NCI-H1436 treated with DMSO at 0.1 percent for 48 hours (cell line): ENCODE data around the gene RNF130.
"Not testable (repeated sequence)": the region's sequence is repeated elsewhere in the genome, so short reads cannot be mapped to it uniquely, and the experiment has no call there.

Source experiments
- DNase-seq: peaks from one replicate; lab custom pipeline; 2025; lab: John Stamatoyannopoulos, UW

RNF130 gene

DNA sequence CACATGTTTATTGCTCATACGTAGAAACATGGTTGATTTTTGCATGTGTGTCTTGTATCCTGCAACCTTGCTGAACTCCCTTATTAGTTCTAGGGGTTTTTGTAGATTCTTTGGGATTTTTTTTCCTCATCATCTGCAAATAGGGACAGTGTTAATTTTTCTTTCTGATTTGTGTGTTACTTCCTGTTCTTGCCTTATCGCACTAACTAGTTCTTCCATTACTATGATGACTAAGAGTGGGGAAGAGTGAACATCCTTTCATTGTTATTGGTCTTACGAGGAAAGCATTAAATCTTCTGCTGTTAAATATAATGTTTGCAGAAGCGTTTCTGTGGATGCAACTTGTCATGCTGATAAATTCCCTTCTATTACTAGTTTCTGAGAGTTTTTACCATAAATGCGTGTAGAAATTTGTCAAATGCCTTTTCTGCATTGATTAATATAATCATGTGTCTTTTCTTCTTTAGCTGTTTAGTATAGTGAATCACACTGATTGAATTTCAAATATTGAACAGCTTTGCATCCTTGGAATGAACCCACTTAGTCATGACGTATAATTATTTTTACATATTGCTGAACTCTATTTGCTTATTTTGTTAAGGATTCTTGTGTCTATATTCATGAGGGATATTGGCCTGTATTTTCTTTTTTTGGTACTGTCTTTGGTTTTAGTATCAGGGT is 32.1 kb upstream of the RNF130 start:
- DNase-seq = no peak

DNA sequence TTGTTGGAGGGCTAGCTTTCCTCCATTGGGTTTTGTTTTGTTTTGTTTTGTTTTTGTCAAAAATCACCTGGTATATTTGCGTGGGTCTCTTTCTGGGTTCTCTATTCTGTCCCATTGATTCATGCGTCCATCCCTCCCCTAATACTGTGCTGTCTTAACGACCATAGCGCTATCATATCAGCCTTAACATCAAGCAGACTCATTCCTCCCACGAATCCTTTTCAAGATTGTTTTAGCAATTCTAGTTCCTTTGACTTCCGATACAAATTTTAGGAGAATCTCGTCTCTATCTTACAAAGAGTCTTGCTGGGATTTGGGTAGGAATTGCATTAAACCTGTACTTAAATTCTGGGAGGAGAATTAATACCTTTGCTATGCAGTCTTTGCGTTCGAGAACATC is 31.1 kb upstream of the RNF130 start:
- no peak for DNase-seq

DNA sequence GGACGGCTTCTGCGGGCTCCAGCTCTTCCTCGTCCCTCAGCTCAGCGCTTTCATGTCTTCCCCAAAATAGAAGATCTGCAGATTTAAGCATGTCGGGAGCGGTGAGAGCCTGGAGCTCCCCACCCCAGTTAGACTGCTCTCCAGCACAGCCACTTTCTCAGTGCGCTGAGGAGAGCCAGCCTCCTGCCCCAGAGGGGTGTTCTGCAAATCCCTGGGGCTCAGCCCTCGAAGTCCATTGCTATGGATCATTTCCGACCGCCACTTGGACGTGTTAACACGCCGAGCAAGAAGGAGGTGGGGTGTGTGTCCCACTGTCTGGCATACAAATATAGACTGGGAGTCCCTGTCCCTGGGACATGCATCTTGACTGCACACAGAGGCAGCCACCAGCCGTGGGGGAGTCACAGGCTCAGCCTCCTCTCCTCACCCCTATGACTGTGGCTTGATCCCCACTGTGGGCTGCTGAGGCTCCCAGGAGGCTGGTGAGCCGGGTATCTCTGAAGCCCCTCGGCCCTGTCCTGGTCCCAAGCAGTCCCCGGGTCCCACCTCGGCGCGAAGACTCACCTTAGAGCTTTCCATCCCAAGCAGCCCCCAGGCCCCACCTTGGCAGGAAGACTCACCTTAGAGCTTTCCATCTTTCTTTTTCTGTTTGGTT is 30.0 kb upstream of the RNF130 start:
- DNase-seq = no peak

DNA sequence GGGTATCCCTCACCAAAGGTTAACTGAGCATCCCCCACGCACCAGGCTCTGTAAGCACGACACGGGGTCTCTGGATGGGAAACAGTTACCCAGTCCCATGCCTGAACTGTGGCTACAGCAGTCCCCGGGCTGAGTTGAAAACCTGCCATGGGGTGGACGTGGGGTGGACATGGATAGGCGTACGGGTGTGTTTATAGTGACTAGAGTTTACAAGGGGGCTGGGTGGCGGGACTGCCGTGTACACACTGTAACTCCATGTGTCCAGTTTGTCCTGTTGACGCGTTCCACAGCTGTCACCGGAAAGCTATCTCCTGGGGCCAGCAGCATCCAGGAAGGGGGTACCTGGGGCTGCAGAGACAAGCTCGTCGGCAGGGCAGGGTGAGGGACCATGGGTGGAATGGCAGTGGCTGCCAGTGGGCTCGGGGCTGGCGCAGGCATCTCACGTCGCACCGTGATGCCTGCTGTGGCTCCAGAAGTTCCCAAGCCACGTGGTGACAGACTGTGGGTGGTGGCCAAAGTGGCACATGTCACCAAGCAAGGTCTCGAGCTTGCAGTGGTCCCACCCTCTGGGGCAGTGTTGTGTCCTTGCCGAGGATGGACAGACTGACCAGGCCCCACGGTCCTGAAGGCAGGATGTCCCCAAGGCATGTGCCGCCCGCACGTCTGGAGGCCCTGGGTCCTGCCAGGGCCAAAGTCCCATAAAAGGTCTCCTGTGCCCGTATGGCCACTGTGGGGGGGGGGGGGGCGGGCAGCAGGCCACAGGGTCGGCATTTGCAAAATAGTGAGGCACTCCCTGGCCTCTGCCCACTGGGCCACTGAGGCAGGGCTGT is 29.3 kb upstream of the RNF130 start:
- no peak for DNase-seq

DNA sequence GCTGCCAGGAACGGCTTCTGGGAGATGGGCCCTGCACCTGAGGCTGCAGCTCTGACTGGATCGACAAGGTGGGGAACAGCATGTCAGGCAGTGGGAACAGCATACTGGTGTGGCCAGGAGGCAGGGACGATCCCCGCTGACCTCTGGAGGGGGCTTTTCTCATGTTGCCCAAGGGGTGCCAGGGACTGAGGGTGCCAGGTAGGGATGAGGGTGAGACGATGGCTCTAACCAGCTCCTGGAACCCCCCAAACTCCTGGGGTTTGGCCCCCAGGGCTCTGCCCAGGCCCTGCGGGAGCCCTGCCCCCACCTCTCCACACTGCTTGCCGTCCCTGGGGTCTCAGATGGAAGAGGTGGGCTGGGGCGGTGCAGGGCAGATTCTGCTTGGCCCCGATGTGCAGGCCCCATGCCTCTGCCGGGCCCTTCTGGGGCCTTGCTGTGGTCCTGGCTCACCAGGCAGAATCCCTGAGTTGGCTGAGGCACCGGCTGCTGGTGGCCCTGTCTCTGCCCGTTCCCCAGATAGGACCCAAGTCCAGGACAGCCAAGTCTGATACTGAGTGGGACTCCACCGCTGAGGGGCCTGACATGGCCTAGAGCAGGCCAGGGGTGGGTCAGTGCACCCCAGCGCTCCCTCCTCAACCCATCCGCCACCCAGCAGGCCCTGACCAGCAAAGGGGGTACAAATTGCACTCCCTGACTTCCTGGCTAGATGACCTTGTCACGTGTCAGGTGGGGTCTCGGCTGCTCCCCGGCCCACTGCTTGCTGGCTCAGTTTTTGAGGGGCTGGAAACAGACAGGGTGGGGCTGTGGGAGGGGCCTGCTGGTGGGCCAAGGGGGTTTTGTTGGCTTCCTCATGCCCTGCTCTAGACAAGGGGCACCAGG is 28.4 kb upstream of the RNF130 start:
- DNase-seq = no peak

DNA sequence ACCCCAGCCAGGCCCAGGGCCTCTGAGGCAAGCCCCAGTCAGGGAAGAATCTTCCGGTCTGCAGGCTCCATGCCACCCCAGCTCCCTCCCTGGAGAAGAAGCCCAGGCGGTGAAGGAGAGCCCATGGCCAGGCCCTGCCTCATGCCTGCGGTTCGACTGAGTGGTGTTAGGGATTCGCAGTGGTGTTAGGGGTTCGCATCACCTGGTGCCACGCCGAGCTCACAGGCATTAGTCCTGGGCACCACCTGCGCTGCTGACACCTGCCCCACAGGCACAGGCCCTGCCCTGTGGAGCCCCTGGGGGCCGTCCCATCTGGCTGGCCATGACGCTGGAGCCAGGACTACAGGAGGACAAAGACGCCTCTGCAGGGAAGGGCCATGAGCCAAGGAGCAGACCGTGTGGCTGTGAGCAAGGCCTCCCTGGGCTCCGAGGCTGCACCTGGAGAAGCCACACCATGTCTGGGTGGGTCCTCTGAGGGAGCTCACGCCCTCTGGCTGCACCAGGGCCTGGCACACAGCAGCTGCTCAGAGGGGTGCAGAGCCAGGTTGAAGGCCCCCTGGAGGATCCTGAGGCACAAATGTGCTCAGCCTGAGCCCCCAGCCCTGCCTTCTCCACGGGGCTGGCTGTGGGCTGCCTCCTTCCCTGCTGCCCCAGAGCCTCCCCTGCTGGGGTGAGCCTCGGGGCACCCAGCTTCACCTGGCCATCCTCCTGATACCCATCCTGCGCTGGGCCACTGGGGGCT is 27.6 kb upstream of the RNF130 start:
- no peak for DNase-seq

DNA sequence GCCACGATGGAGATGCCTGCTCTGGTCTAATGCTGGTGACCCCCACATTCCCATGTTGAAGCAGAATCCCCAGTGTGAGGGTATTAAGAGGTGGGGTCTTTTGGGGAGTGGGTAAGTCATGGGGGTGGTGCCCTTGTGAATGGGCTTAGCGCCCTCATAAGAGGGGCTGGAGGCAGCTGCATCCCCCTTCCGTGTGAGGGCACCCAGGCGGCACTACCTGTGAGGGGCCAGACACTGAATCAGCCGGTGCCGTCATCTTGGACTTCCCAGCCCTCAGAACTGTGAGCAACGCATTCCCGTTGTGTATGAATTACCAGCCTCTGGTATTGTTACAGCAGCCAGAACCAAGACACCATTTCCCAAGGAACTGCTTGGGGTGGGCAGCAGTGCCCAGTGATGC is 27.0 kb upstream of the RNF130 start:
- no peak for DNase-seq

DNA sequence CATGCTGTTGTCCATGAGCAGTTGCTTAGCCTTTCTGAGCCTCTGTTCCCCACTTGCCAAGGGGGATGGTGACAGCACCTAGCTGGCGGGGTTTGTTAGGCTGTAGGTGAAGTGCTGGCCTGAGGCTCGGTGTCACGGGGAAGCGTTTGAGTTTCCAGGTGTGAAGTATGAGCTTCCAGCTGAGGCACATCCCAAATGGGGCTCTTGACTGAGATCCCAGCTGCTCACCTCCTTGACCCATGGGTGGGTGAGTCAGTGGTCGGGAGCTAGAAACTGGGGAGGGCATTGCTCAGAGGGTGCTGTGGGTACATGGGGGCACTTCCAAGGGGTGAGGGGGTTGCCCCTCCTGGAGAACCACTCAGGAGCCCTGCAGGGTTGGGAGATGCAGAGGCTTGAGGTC is 26.4 kb upstream of the RNF130 start:
- no peak for DNase-seq

DNA sequence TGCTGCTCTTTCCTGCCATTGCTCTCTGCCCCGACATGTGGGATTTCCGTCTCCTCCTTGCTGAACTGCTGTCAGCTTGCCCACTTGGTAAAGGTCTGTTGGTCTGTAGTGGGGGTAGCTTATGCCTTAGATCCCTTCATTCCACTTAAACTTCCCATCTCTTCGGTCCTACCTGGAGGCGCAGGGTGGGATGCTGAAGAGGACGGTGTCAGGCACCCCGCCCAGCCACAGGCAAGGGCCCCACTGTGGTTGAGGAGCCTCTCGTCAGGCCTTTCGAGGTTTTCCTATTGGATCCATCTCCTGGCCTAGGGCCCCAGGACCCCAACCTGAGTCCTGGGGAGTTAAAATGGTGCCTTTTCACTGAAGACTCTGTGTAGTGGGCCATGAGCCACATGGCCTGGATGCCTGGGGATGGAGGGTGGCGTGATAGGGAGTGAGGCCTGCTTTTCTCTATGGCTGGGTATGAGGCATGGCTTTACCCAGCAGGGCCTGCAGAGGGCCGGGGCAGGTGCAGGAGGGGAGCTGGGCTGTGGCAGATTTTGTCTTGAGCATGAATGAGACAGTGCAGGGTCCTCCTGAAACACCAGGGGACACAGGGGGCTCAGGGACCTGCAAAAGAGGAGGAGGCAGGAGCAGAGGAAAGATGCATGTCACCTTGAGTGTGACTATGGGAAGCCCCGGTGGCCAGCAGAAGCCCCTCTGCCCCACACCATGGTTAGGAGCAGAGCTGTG is 25.8 kb upstream of the RNF130 start:
- DNase-seq = no peak

DNA sequence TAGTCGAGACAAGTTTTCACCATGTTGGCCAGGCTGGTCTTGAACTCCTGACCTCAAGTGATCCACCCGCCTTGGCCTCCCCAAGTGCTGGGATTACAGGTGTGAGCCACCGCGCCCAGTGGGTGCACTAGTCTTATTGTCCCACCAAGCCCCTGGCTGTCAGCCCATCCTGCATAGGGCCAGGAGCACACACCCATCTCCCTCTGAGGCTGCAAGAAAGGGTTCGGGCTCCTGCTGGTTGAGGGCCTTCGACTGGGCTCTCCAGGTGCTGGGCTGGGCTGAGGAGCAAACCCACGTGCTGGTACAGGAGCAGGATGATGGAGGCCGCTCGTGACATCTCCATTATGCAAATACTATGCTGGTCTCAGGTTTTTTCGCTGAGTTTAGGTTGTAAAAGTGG is 25.1 kb upstream of the RNF130 start:
- DNase-seq = no peak

DNA sequence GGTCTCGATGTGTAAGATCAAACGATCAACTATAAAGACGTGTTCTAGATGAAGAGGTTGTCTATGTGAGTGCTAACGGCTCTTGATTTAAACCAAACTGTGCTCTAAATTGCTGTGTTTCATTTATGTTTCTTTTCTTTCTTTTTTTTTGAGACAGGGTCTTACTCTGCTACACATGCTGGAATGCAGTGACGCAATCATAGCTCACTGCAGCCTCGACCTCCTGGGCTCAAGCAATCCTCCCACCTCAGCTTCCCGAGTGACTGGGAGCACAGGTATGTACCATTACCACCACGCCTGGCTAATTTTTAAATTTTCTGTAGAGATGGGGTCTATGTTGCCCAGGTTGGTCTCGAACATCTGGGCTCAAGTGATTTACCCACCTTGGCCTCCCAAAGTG is 24.0 kb upstream of the RNF130 start:
- DNase-seq = no peak

DNA sequence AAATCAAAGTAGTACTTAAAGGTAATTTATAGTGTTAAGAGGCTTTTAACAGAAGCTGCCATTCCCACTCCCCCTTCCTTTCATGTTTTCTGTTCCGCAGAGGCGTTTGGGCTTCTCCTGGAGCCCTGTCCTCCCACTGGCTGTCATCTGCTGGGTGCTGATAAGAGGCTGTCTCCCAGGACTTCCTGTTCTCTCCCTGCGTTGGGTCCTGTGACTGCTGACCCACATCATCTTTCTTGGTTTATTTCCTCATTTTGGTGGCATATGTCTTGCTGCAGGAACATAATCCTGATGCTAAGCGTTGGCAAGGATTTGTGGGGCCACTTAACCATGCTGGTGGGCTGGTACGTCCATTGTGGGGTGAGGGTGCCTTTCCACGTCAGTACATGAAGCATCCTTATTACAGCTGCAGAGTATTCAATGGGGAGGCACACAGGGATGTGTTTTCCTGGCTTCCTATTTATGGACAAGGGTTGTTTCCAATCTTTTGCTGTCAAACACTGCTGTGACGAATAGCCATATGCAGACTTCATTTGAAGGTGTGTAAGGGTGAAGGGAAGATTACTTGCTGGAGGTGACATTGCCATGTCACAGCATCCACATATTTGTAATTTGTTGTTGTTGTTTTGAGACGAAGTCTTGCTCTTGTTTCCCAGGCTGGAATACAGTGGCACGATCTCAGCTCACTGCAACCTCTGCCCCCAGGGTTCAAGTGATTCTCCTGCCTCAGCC is 22.3 kb upstream of the RNF130 start:
- no peak for DNase-seq

DNA sequence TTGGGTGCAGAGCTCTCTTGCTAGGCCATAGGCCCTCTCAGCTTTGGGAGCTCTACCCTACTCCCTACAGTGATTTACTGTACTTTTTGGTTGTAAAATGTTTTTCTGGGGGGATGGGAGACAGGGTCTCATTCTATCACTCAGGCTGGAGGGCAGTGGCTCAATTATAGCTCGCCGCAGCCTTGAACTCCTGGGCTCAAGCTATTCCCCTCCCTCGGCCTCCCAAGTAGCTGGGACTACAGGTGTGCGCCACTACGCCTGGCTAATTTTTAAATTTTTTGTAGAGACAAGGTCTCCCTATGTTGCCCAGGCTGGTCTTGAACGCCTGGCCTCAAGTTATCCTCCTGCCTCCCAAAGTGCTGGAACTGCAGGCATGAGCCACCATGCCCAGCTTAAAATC is 21.7 kb upstream of the RNF130 start:
- no peak for DNase-seq

DNA sequence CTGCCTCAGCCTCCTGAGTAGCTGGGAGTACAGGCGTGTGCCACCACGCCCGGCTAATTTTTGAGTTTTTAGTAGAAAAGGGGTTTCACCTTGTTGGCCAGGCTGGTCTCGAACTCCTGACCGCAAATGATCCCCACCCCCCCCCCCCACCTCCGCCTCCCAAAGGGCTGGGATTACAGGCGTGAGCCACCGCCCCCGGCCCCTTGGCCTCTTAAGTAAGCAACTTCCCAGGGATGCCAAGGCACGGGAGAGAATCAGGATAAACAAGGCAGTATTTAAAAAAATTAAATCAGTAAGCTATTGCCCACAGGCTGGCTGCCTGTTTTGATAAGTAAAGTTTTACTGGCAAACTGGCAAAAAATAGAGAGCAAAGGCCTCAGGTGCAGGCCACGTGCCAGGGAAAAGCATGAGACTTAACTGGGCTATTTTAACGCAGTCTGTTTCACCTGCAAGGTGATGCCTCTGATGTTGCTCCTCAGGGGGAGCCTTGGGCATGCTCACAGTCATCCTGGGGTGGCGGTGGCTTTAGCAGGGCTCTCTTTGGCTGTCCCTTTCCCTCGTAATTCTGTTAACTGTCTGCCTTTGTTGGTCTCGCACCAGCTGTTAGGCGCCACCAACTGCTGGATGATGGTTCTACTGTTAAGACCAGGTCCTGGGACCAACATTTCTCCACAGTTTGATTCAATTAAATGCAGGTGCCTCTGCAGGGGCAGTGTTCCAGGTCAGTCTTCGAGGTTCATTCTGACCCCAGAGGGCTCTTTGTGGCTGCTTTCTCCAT is 19.4 kb upstream of the RNF130 start:
- no peak for DNase-seq

DNA sequence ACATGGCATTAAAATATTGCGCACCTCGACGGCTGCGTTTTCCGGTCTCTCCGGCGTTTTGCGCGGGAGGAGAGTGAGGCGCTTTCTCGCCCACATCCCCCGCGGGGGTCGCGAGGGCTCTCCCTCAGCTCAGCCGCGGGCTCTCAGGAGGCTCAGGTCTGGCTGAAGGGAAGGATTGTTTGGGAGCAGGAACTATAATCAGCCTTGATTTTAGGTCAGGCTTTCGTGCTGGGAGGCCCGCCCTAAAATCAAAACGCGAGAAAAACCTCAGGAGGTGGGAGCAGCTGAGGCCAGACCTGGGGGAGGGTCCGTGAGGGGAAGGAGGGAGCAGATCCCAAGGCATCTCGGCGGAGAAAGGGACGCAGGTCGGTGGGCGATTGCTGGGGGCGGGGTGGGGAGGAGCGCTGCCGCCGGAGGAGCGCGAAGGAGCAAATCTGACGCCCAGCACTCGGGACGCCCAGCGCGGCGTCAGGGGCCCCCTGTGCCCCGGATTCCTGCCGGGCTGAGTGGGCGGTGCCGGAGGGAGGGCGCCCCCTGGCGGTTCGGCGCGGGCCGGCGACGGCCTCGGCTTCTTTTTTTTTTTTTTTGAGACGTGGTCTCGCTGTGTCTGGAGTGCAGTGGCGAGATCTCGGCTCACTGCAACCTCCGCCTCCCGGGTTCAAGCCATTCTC is 18.7 kb upstream of the RNF130 start:
- DNase-seq = no peak

DNA sequence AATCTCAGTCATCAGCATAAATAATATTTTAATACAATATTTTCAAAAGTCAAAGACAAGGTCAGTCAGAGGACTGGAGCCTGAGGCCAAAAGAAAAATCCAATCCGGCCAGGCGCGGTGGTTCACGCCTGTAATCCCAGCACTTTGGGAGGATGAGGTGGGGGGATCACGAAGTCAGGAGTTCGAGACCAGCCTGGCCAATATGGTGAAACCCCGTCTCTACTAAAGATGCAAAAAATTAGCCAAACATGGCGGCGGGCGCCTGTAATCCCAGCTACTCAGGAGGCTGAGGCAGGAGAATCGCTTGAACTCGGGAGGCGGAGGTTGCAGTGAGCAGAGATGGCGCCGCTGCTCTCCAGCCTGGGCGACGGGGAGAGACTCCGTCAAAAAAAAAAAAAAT is 18.1 kb upstream of the RNF130 start:
- not testable (repeated sequence) for DNase-seq

DNA sequence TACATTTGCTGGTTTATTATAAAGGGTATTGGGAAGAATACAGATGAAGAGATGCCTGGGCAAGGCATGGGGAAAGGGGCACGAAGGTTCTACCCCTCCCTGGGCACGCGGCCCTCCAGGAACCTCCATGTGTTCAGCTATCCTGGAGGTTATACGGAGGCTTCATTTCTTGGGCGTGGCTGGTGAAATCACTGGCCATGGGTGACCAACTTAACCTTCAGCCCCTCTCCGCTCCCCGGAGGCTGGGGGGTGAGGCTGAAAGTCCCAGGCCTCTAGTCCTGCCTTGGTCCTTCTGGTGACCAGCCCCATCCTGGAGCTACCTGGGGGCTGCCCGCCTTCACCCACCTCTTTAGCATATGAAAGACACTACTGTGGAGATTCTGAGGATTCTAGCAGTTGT is 17.0 kb upstream of the RNF130 start:
- DNase-seq = no peak

DNA sequence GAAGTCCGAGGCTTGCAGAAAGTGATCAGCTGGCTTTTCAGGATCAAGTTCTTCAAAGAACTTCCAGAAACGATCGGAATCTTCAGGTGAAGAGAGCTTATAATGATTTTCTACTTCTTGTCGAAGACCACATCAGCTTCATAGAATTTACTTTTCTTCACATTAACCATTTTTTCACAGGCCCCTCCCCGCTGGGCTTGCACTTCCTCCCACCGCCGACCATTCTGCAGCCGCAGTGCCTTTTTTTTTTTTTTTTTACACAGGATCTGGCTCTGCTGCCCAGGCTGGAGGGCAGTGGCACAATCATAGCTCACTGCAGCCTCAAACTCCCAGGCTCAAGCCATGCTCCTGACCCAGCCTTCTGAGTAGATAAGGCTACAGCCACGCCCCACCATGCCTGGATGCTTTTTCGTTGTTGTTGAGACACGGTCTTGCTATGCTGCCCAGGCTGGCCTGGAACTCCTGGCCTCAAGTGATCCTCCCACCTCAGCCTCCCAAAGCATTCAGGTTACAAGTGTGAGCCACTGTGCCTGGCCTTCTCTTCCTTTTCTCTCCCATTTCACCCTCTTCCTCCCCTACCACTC is 15.3 kb upstream of the RNF130 start:
- DNase-seq = no peak
